RWPE2 (cell line): ENCODE data around the gene AMIGO1.

Experiments used
- ATAC-seq: fragments of 200-7000 bp; cut with Tn5 transposase; 3 replicates; pipeline ENCODE4 v1.9.1; 2021; ENCODE audit warnings: low read depth
- DNase-seq: peaks from one replicate; pipeline ENCODE4 v3.0.0-alpha.2; 2020; ENCODE audit warnings: low spot score
- H3K27ac ChIP-seq: fragments of 450-650 bp; 2 replicates; pipeline ENCODE4 v1.5.1; 2017; ENCODE audit warnings: mild to moderate bottlenecking; ENCODE audit not compliant: poor library complexity, severe bottlenecking
- H3K27me3 ChIP-seq: fragments of 250-450 bp; sonication (Bioruptor Pico); 2 replicates; pipeline ENCODE4 v1.5.1; 2021; ENCODE audit warnings: mild to moderate bottlenecking, moderate library complexity; ENCODE audit not compliant: insufficient read depth, poor library complexity, severe bottlenecking
- H3K36me3 ChIP-seq: fragments of 250-450 bp; sonication (Bioruptor Pico); 2 replicates; pipeline ENCODE4 v1.5.1; 2020; ENCODE audit warnings: low read depth, mild to moderate bottlenecking, moderate library complexity
- H3K4me1 ChIP-seq: fragments of 250-450 bp; sonication (Bioruptor Pico); 2 replicates; pipeline ENCODE4 v1.5.1; 2021; ENCODE audit warnings: mild to moderate bottlenecking, moderate library complexity; ENCODE audit not compliant: insufficient read depth, poor library complexity, severe bottlenecking
- H3K4me3 ChIP-seq: fragments of 250-450 bp; sonication (Bioruptor Pico); 2 replicates; pipeline ENCODE4 v1.5.1; 2021; ENCODE audit warnings: mild to moderate bottlenecking, moderate library complexity; ENCODE audit not compliant: severe bottlenecking
- H3K9me3 ChIP-seq: fragments of 250-450 bp; sonication (Bioruptor Pico); 2 replicates; pipeline ENCODE4 v1.5.1; 2021; ENCODE audit warnings: mild to moderate bottlenecking, moderate library complexity; ENCODE audit not compliant: severe bottlenecking
- CTCF ChIP-seq: fragments of 450-650 bp; IDR thresholded peaks from one replicate; pipeline ENCODE4 v1.5.1; 2017; ENCODE audit warnings: mild to moderate bottlenecking, moderate library complexity; ENCODE audit not compliant: poor library complexity, severe bottlenecking

Gene AMIGO1

GRCh38 chr1:109482242-109482641 lies 27.3 kb downstream of the AMIGO1 start:
- peaks cover 4% of the 10 kb centered on the region for H3K4me1 ChIP-seq
- peaks cover 2% of the 10 kb centered on the region; the same call in 1 of the 2 replicates for H3K36me3 ChIP-seq
- H3K27me3 ChIP-seq, result no peaks in the 10 kb centered on the region
- H3K4me3 ChIP-seq, result no peak overlapping the region
- no peak for ATAC-seq
- DNase-seq, result no peak
- no peak overlapping the region for H3K27ac ChIP-seq
- no peak for TF ChIP-seq CTCF
- H3K9me3 ChIP-seq, result no peaks in the 10 kb centered on the region

- TF ChIP-seq CTCF, result no peak
- Histone ChIP-seq H3K27ac (no peak overlapping the region), H3K36me3 (no peaks in the 10 kb centered on the region; the same call in 1 of the 2 replicates), H3K27me3 (no peaks in the 10 kb centered on the region), H3K9me3 (no peaks in the 10 kb centered on the region), H3K4me3 (no peak overlapping the region), H3K4me1 (peaks cover 4% of the 10 kb centered on the region)
- ATAC-seq (no peak), DNase-seq (no peak)
These were observed 27.9 kb downstream of the AMIGO1 start for GRCh38 chr1:109481646-109482045.

- DNase-seq (no peak), ATAC-seq (no peak)
- Histone ChIP-seq H3K4me3 (no peak overlapping the region), H3K9me3 (no peaks in the 10 kb centered on the region), H3K4me1 (peaks cover 4% of the 10 kb centered on the region), H3K36me3 (no peaks in the 10 kb centered on the region), H3K27ac (no peak overlapping the region), H3K27me3 (no peaks in the 10 kb centered on the region)
- TF ChIP-seq CTCF, result no peak
These were observed 29.6 kb downstream of the AMIGO1 start for GRCh38 chr1:109479901-109480300.

GRCh38 chr1:109479311-109479710 lies 30.2 kb downstream of the AMIGO1 start:
- Histone ChIP-seq H3K27ac (no peak overlapping the region), H3K36me3 (no peaks in the 10 kb centered on the region), H3K4me1 (no peaks in the 10 kb centered on the region), H3K4me3 (no peak overlapping the region), H3K9me3 (no peaks in the 10 kb centered on the region), H3K27me3 (no peaks in the 10 kb centered on the region)
- no peak for DNase-seq
- no peak for ATAC-seq
- TF ChIP-seq CTCF, result no peak

- DNase-seq (no peak), ATAC-seq (peak; percentile 53)
- H3K4me1 ChIP-seq, result no peaks in the 10 kb centered on the region
- H3K36me3 ChIP-seq, result no peaks in the 10 kb centered on the region
- no peak for TF ChIP-seq CTCF
- H3K27ac ChIP-seq, result no peak overlapping the region
- H3K4me3 ChIP-seq, result no peak overlapping the region
- no peaks in the 10 kb centered on the region for H3K27me3 ChIP-seq
- no peaks in the 10 kb centered on the region for H3K9me3 ChIP-seq
These were observed 30.7 kb downstream of the AMIGO1 start for GRCh38 chr1:109478806-109479205.
